ENCODE results near the gene GRIK4.

DNA sequence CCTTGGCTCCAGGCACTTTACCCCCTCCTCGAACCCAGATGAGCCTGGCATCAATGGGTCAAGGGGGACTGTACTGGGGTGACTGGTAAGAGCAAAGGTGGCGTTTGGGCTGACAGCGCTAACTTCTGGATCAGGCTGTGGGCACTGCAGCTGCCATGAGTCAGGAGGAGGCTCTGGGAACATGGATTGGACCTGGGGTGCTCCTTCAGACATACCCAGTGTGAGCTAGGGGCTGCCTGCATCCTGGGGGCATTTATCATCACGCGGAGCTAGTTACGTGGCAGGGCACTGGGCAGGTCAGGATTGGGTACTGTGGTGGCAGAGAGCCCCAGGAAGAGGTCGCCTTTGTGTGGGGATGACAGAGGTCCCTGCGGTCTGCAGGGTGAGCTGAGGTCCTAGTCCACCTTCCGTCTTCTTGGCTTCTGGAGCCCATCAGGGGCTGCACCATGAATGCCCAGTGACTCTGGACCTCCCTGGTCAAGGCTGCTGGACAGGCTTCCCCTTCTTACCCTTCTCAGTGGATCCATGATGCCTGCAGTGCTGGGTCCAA, 13.1 kb downstream of the GRIK4 start:
- TF ChIP-seq, protein P1, sequence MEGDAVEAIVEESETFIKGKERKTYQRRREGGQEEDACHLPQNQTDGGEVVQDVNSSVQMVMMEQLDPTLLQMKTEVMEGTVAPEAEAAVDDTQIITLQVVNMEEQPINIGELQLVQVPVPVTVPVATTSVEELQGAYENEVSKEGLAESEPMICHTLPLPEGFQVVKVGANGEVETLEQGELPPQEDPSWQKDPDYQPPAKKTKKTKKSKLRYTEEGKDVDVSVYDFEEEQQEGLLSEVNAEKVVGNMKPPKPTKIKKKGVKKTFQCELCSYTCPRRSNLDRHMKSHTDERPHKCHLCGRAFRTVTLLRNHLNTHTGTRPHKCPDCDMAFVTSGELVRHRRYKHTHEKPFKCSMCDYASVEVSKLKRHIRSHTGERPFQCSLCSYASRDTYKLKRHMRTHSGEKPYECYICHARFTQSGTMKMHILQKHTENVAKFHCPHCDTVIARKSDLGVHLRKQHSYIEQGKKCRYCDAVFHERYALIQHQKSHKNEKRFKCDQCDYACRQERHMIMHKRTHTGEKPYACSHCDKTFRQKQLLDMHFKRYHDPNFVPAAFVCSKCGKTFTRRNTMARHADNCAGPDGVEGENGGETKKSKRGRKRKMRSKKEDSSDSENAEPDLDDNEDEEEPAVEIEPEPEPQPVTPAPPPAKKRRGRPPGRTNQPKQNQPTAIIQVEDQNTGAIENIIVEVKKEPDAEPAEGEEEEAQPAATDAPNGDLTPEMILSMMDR (IDR thresholded peaks at IDR 0.05; ENCODE audit: low read depth, low read length, missing input control), result no peak
- TF ChIP-seq, protein P2, sequence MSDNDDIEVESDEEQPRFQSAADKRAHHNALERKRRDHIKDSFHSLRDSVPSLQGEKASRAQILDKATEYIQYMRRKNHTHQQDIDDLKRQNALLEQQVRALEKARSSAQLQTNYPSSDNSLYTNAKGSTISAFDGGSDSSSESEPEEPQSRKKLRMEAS (IDR thresholded peaks at IDR 0.05), result no peak
- TF ChIP-seq RAD21 (IDR thresholded peaks at IDR 0.05), result no peak

Data from liver (tissue), 3 donors.